GM19455 (cell line): ENCODE data around the gene PSME4.
"Not testable (repeated sequence)": the region's sequence is repeated elsewhere in the genome, so short reads cannot be mapped to it uniquely, and the experiment has no call there.

Experiments
- ATAC-seq: cut with Tn5 transposase; IDR thresholded peaks from one replicate; pipeline ENCODE4 v1.9.1; 2021; ENCODE audit not compliant: unreplicated experiment

PSME4 gene

GRCh38 chr2:53848062-53848461 lies 122.7 kb downstream of the PSME4 start:
- no peak for ATAC-seq

- ATAC-seq, result no peak
Observed at GRCh38 chr2:53843595-53843994, 127.2 kb downstream of the PSME4 start.

GRCh38 chr2:53842891-53843290 lies 127.9 kb downstream of the PSME4 start:
- ATAC-seq, result no peak

- not testable (repeated sequence) for ATAC-seq
Observed at GRCh38 chr2:53841651-53842050, 129.1 kb downstream of the PSME4 start.

DNA sequence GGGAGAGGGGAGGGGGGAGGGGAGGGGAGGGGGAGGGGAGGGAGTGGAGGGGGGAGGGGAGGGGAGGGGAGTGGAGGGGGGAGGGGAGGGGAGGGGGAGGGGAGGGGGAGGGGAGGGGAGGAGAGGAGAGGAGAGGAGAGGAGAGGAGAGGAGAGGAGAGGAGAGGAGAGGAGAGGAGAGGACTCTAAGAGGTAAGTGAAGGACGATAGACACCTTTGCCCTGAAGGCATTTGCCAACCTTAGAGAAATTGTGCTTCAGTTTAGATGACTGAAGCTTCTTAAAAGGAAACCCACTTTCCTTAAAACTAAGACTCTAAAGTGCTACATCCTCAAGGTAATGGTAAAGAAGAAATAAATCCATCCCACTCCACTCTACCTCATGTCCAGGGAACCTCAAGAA lies 130.2 kb downstream of the PSME4 start:
- no peak for ATAC-seq

- not testable (repeated sequence) for ATAC-seq
Observed at GRCh38 chr2:53829980-53830290, 140.9 kb downstream of the PSME4 start.

GRCh38 chr2:53829273-53829979 lies 141.4 kb downstream of the PSME4 start:
- no peak for ATAC-seq

GRCh38 chr2:53828331-53828730 lies 142.5 kb downstream of the PSME4 start:
- ATAC-seq, result no peak

DNA sequence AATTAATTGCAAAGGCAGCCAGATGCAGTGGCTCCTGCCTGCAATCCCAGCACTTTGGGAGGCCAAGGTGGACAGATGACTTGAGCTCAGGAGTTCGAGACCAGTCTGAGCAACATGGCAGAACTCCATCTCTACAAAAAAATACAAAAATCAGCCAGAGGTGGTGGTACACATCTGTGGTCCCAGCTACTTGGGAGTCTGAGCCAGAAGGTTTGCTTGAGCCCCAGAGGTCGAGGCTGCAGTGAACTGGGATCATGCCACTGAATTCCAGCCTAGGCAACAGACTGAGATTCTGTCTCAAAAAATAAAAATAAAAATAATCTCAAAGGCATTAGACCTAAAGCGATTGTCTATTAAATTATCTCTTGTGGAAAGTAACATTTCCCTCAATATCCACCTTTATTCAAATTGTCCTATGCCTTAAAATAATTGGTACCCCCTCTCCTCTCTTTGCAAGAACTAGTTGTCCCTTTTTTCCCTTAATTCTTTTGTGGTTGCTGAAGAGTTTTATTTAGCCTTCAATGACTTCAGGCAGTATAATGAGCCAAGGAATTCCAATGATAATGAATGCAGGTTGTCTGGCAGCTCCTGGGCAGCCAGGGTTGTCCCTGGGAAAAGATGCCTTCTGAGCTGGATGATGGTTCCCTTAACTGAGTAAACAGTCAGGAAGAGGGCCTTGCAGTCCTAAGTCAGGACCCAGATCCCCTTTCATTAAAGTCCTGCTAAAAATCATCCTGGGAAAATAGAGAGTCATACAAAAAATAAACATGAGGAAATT lies 143.2 kb downstream of the PSME4 start:
- ATAC-seq, result no peak

- ATAC-seq, result no peak
Observed at GRCh38 chr2:53826587-53827397, 144.0 kb downstream of the PSME4 start.

- ATAC-seq, result no peak
Observed at GRCh38 chr2:53826030-53826410, 144.8 kb downstream of the PSME4 start.

DNA sequence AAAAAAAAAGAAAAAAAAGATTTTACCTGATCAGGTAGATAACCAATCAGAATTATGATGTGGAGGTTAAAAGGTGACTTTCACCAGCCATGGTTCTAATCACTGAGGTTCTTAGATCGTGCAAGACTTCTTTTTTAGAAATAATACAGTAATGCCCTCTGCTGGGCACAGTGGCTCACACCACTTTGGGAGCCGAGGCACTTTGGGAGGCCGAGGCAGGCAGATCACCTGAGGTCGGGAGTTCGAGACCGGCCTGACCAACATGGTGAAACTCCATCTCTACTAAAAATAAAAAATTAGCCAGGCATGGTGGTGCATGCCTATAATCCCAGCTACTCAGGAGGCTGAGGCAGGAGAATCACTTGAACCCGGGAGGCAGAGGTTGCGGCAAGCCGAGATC lies 147.2 kb downstream of the PSME4 start:
- not testable (repeated sequence) for ATAC-seq

DNA sequence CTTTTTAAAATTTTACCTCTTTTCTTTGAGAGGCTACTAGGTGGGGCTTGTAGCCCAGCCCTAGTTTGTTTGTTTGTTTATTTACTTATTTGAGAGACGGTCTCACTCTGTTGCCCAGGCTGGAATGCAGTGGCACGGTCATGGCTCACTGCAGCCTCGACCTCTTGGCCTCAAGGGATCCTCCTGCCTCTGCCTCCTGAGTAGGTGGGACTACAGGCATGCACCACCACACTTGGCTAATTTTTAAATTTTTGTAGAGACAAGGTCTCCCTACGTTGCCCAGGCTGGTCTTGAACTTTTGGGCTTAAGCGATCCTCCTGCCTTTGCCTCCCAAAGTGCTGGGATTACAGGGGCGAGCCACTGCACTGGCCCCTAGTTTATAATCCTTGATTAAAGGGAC lies 149.0 kb downstream of the PSME4 start:
- no peak for ATAC-seq

DNA sequence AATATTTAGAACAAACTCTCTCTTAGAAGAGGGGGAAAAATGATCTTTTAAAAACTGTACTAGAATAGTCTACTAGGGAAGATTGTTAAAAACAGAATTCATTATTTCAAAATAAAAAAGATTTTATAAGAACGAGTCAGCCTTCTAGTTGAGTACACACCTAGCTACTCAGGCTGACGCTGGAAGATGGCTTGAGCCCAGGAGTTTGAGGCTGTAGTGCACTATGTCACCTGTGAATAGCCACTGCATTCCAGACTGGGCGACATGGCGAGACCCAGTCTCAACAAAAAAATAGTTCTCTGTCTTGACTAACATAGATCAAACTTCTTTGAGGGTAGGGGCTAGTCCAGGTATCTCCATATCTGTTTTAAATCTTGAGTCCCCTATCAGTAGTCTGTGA lies 150.1 kb downstream of the PSME4 start:
- ATAC-seq, result no peak

DNA sequence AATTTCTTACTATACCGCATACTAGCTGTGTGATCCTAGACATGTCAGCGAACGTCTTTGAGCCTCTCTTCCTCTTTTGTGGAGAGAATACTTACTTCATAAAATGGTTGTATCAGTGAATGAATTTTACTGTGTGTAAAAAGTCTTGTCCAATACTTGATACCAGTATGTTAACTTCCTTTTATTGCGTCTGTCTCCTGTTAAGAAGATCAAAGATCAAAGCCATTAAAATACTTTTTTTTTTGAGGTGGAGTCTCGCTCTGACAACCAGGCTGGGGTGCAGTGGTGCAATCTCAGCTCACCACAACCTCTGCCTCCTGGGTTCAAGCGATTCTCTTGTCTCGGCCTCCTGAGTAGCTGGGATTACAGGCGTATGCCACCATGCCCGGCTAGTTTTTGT lies 150.7 kb downstream of the PSME4 start:
- no peak for ATAC-seq

- no peak for ATAC-seq
Observed at GRCh38 chr2:53819634-53820033, 151.2 kb downstream of the PSME4 start.

GRCh38 chr2:53818854-53819435 lies 151.8 kb downstream of the PSME4 start:
- ATAC-seq, result no peak
